ENCODE measurements around the gene PCDH1. TPM values are rescaled to one million over a fixed set of nuclear protein-coding genes. Genes with fewer than 3 reads are reported as not detected.

The PCDH1 gene
- total RNA-seq, 1 donor from 2014 or later, result 85.4 TPM

- no peak for DNase-seq (ENCODE audit: low spot score)
- Mint-ChIP-seq H3K4me3 (ENCODE audit: unreplicated experiment) (no peak overlapping the region), H3K9me3 (ENCODE audit: low read depth) (no peaks in the 10 kb centered on the region), H3K36me3 (ENCODE audit: low read depth) (no peaks in the 10 kb centered on the region), H3K27ac (ENCODE audit: unreplicated experiment) (peak overlapping the region; percentile 33), H3K4me1 (ENCODE audit: low read depth) (peaks cover 48% of the 10 kb centered on the region), H3K27me3 (ENCODE audit: low read depth) (no peaks in the 10 kb centered on the region)
- TF ChIP-seq CTCF (IDR thresholded peaks at IDR 0.05), result no peak
These were observed 51.5 kb downstream of the PCDH1 start for GRCh38 chr5:141826674-141827073.

GRCh38 chr5:141825791-141826560, 52.2 kb downstream of the PCDH1 start:
- peak; percentile 61 for TF ChIP-seq CTCF (IDR thresholded peaks at IDR 0.05)
- Mint-ChIP-seq H3K9me3 (ENCODE audit: low read depth) (no peaks in the 10 kb centered on the region), H3K4me1 (ENCODE audit: low read depth) (peaks cover 54% of the 10 kb centered on the region), H3K27me3 (ENCODE audit: low read depth) (no peaks in the 10 kb centered on the region), H3K4me3 (ENCODE audit: unreplicated experiment) (no peak overlapping the region), H3K27ac (ENCODE audit: unreplicated experiment) (peak overlapping the region; percentile 33), H3K36me3 (ENCODE audit: low read depth) (no peaks in the 10 kb centered on the region)
- no peak for DNase-seq (ENCODE audit: low spot score)

- no peak overlapping the region for H3K4me3 Mint-ChIP-seq (ENCODE audit: unreplicated experiment)
- no peak for DNase-seq (ENCODE audit: low spot score)
- no peak for TF ChIP-seq CTCF (IDR thresholded peaks at IDR 0.05)
- no peaks in the 10 kb centered on the region for H3K27me3 Mint-ChIP-seq (ENCODE audit: low read depth)
- no peaks in the 10 kb centered on the region for H3K36me3 Mint-ChIP-seq (ENCODE audit: low read depth)
- H3K27ac Mint-ChIP-seq (ENCODE audit: unreplicated experiment), result no peak overlapping the region
- H3K9me3 Mint-ChIP-seq (ENCODE audit: low read depth), result no peaks in the 10 kb centered on the region
- peaks cover 54% of the 10 kb centered on the region for H3K4me1 Mint-ChIP-seq (ENCODE audit: low read depth)
These were observed 53.0 kb downstream of the PCDH1 start for GRCh38 chr5:141825241-141825671.

GRCh38 chr5:141824717-141825116, 53.5 kb downstream of the PCDH1 start:
- Mint-ChIP-seq H3K4me3 (ENCODE audit: unreplicated experiment) (no peak overlapping the region), H3K27me3 (ENCODE audit: low read depth) (no peaks in the 10 kb centered on the region), H3K36me3 (ENCODE audit: low read depth) (no peaks in the 10 kb centered on the region), H3K27ac (ENCODE audit: unreplicated experiment) (peak overlapping the region; percentile 5), H3K9me3 (ENCODE audit: low read depth) (no peaks in the 10 kb centered on the region), H3K4me1 (ENCODE audit: low read depth) (peaks cover 56% of the 10 kb centered on the region)
- no peak for DNase-seq (ENCODE audit: low spot score)
- TF ChIP-seq CTCF (IDR thresholded peaks at IDR 0.05), result no peak

GRCh38 chr5:141823056-141823455, 55.2 kb downstream of the PCDH1 start:
- no peaks in the 10 kb centered on the region for H3K27me3 Mint-ChIP-seq (ENCODE audit: low read depth)
- no peaks in the 10 kb centered on the region for H3K36me3 Mint-ChIP-seq (ENCODE audit: low read depth)
- TF ChIP-seq CTCF (IDR thresholded peaks at IDR 0.05), result no peak
- no peak overlapping the region for H3K4me3 Mint-ChIP-seq (ENCODE audit: unreplicated experiment)
- peaks cover 56% of the 10 kb centered on the region for H3K4me1 Mint-ChIP-seq (ENCODE audit: low read depth)
- no peaks in the 10 kb centered on the region for H3K9me3 Mint-ChIP-seq (ENCODE audit: low read depth)
- no peak for DNase-seq (ENCODE audit: low spot score)
- peak overlapping the region; percentile 100 for H3K27ac Mint-ChIP-seq (ENCODE audit: unreplicated experiment)
